BLaER1 treated with 17β-estradiol and CSF1 and Interleukin-3, amounts not matched to agents 10 nM and 100 nM (cell line): ENCODE measurements around the gene APBB2.
"Not testable (repeated sequence)": the region's sequence is repeated elsewhere in the genome, so short reads cannot be mapped to it uniquely, and the experiment has no call there.

Source experiments
- H3K27ac ChIP-seq, 11 experiments: shearing (Covaris generic); formaldehyde crosslinking; 2 replicates each; pipeline ENCODE4 v1.8.1; 2022
- H3K27me3 ChIP-seq, 11 experiments: shearing (Covaris generic); formaldehyde crosslinking; 2 replicates each; pipeline ENCODE4 v1.8.1; 2022
- H3K36me3 ChIP-seq, 11 experiments: shearing (Covaris generic); formaldehyde crosslinking; 2 replicates each; pipeline ENCODE4 v1.8.1; 2022
- H3K4me1 ChIP-seq, 10 experiments: shearing (Covaris generic); formaldehyde crosslinking; 2 replicates each; pipeline ENCODE4 v1.8.1; 2022
- H3K4me2 ChIP-seq, 11 experiments: shearing (Covaris generic); formaldehyde crosslinking; 2 replicates each; pipeline ENCODE4 v1.8.1; 2022
- H3K4me3 ChIP-seq, 10 experiments: shearing (Covaris generic); formaldehyde crosslinking; 2 replicates each; pipeline ENCODE4 v1.8.1; 2022
- H3K9ac ChIP-seq, 11 experiments: shearing (Covaris generic); formaldehyde crosslinking; 2 replicates each; pipeline ENCODE4 v1.8.1; 2022
- H3K9me3 ChIP-seq, 11 experiments: shearing (Covaris generic); formaldehyde crosslinking; replicated peaks in 1 of 11; 2 replicates each; pipeline ENCODE4 v1.8.1; 2022
- H4K20me1 ChIP-seq, 11 experiments: shearing (Covaris generic); formaldehyde crosslinking; 2 replicates each; pipeline ENCODE4 v1.8.1; 2022
- Cebpa-rat ChIP-seq, 11 experiments: shearing (Covaris generic); IDR thresholded peaks; 2 replicates each; pipeline ENCODE4 v1.8.1; 2022

The APBB2 gene

DNA sequence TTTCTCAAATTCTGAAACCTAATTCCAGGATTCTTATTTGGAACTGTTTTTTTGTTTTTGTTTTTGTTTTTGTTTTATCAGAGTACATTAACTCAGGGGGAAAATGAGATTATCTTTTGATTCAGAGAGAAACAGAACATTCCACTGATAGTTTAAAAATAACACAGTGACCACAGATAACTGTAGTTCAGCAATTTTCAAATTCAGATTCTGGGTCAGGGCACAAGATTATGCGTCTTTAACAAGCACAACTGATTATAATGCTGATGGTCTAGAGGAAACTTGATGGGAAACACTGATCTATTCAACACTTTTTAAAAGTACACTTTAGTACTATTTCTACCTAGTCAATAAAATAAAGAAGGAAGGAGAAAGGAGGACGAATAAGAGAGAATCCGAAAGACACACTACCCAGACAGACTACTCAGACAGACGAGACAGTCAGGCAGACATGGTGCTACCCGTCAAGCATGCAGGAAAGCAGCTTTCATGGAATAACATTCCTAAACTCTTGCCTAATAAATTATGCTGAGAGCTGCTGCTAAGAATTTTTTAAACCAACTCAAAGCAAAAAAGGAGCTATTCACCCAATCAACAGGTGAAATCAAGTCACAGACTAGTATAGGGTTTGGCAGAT, 59.0 kb downstream of the APBB2 start:
- Histone ChIP-seq H3K4me1 (peaks cover 0 to 28% (median 0%) of the 10 kb centered on the region in 10 experiments; a peak in 6 of 20 replicates), H3K4me3 (no peak overlapping the region), H3K9me3 (0 out of 22 replicates have a peak, but pooled peaks cover 0 to 2% (median 0%) of the 10 kb centered on the region in 11 experiments), H3K27me3 (no peaks in the 10 kb centered on the region), H3K4me2 (no peak overlapping the region), H4K20me1 (peaks cover 0 to 29% (median 0%) of the 10 kb centered on the region in 11 experiments; a peak in 5 of 22 replicates), H3K27ac (no peak overlapping the region), H3K36me3 (no peaks in the 10 kb centered on the region), H3K9ac (no peak overlapping the region)
- TF ChIP-seq Cebpa-rat (IDR thresholded peaks at IDR 0.05), result no peak

DNA sequence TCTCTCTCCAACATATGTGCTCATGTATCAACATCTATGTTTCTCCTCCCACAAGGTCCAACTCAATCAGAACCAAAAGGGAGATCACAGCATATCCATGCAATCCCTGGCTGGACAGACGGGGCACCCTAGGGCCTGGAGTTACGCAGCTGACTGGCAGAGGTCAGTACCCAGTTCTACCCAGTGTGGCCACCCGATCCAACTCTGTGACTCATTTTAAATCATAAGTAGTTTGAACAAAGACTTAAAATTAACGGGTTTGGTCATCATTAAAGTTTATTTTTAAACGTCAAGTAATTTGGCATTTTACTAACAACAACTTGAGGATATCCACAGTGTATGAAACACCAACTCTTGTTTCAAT, 59.5 kb downstream of the APBB2 start:
- peaks cover 0 to 24% (median 0%) of the 10 kb centered on the region in 11 experiments; a peak in 2 of 22 replicates for H4K20me1 ChIP-seq
- peaks cover 0 to 28% (median 0%) of the 10 kb centered on the region in 10 experiments; a peak in 6 of 20 replicates for H3K4me1 ChIP-seq
- peaks cover 0 to 4% (median 0%) of the 10 kb centered on the region in 11 experiments; a peak in 2 of 22 replicates for H3K9me3 ChIP-seq
- H3K36me3 ChIP-seq, result no peaks in the 10 kb centered on the region
- H3K4me3 ChIP-seq, result no peak overlapping the region
- no peak for TF ChIP-seq Cebpa-rat (IDR thresholded peaks at IDR 0.05)
- no peak overlapping the region for H3K9ac ChIP-seq
- no peak overlapping the region for H3K27ac ChIP-seq
- no peaks in the 10 kb centered on the region for H3K27me3 ChIP-seq
- H3K4me2 ChIP-seq, result no peak overlapping the region

DNA sequence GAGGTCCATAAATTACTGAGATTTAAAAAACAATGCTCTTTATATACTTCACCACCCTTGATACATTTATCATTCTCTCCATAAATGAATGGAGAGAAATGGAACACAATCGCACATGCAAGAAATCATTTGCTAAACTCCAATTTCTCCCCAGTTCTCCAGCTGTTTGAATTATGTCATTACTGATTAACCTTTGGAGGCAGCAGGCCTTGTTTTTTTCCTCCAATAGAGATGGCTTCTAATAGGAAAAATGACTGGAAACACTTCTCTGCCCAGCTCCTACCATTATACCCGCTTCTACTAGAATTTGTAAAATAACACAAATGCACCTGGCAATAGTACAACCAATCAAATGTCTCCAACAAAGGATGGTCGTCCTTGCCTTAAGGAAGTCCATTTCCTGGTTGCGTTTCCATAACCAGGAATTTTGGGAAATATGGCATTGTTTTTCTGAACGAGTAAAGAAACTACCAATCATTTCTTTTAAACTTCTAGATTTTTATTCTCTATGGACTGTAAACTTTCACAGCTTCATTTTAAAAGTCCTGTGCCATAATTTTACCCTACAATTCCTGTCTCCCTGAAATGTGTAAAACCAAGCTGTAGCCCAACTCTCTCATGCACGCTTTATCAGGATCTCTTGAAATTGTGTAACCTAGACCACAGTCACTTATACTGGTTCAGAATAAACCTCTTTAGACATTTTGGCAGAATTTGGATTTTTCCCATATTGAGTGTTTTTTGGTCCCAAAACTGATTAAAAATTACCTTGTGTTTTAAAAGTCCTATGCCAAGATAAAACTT, 60.1 kb downstream of the APBB2 start:
- Histone ChIP-seq H3K27ac (no peak overlapping the region), H3K9ac (no peak overlapping the region)
- no peak for TF ChIP-seq Cebpa-rat (IDR thresholded peaks at IDR 0.05)

DNA sequence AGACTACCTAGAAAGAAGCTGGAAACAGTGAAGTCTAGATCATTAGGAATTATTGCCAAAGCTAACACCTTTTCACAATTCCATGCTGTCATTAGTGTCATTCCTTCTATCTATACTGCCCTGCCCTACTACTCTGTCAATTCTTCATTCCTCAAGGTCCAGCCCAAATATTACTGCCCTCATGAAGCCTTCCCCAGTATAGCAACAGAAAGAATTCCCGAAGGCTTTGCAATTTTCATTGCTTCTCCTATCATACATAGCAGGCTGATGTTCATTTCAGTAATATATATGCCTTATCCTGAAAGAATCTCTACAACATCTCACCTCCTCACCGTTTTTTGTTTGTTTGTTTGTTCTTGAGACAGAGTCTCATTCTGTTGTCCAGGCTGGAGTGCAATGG, 63.9 kb downstream of the APBB2 start:
- Histone ChIP-seq H4K20me1 (peaks cover 0 to 18% (median 0%) of the 10 kb centered on the region in 11 experiments; a peak in 3 of 22 replicates), H3K4me2 (no peak overlapping the region), H3K9ac (no peak overlapping the region), H3K27me3 (no peaks in the 10 kb centered on the region), H3K36me3 (no peaks in the 10 kb centered on the region), H3K27ac (no peak overlapping the region), H3K4me1 (peaks cover 0 to 6% (median 0%) of the 10 kb centered on the region in 10 experiments; a peak in 4 of 20 replicates), H3K4me3 (no peak overlapping the region), H3K9me3 (peaks cover 0 to 7% (median 0%) of the 10 kb centered on the region in 11 experiments; a peak in 2 of 22 replicates)
- no peak for TF ChIP-seq Cebpa-rat (IDR thresholded peaks at IDR 0.05)

More for the DNA sequence above, 60.1 kb downstream of the APBB2 start:
- Histone ChIP-seq H3K27me3 (no peaks in the 10 kb centered on the region), H3K4me3 (no peak overlapping the region), H4K20me1 (peaks cover 0 to 21% (median 0%) of the 10 kb centered on the region in 11 experiments; a peak in 2 of 22 replicates), H3K9me3 (peaks cover 0 to 7% (median 0%) of the 10 kb centered on the region in 11 experiments; a peak in 2 of 22 replicates), H3K4me1 (peaks cover 0 to 23% (median 0%) of the 10 kb centered on the region in 10 experiments; a peak in 6 of 20 replicates), H3K4me2 (no peak overlapping the region), H3K36me3 (no peaks in the 10 kb centered on the region)

DNA sequence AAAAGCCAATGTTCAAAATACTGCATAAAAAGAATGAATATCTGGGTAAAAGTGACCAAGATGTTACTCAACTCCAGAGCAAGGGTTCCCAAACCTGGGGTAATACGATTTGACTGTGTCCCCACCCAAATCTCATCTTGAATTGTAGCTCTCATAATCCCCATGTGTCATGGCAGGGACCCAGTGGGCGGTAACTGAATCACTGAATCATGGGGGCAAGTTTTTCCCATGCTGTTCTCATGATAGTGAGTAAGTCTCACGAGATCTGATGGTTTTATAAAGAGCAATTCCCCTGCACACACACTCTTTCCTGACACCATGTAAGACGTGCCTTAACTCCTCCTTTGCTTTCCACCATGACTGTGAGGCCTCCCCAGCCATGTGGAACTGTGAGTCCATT, 64.8 kb downstream of the APBB2 start:
- H3K9me3 ChIP-seq, H3K4me2 ChIP-seq, H3K27me3 ChIP-seq, H3K4me3 ChIP-seq, H3K9ac ChIP-seq, H3K4me1 ChIP-seq, H3K27ac ChIP-seq, H3K36me3 ChIP-seq: not testable (repeated sequence)
- peaks cover 0 to 19% (median 0%) of the 10 kb centered on the region in 11 experiments; a peak in 3 of 22 replicates for H4K20me1 ChIP-seq

DNA sequence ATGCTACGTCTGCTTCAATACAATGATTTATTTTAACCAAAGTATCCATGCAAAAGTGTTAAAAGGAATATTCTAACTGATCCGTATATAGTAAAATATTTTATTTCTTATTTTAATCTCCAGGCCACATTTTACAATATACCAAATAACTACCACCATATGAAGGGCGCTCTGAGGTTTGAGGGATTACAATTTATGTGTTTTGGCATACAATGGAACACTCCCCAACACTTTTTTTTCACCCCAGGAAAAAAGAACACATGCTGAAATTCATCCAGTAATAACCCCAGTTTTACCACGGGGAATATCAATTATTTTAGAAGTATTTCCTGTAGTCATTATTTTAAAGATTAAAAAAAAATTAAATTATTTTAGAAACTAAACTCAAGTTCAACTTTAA, 65.4 kb downstream of the APBB2 start:
- Histone ChIP-seq H3K9ac (no peak overlapping the region), H3K9me3 (peaks cover 0 to 7% (median 0%) of the 10 kb centered on the region in 11 experiments; a peak in 2 of 22 replicates), H3K27me3 (no peaks in the 10 kb centered on the region), H3K4me3 (no peak overlapping the region), H4K20me1 (peaks cover 0 to 19% (median 0%) of the 10 kb centered on the region in 11 experiments; a peak in 3 of 22 replicates), H3K27ac (no peak overlapping the region), H3K4me1 (peaks cover 0 to 4% (median 0%) of the 10 kb centered on the region in 10 experiments; a peak in 4 of 20 replicates), H3K36me3 (no peaks in the 10 kb centered on the region), H3K4me2 (no peak overlapping the region)
- no peak for TF ChIP-seq Cebpa-rat (IDR thresholded peaks at IDR 0.05)

DNA sequence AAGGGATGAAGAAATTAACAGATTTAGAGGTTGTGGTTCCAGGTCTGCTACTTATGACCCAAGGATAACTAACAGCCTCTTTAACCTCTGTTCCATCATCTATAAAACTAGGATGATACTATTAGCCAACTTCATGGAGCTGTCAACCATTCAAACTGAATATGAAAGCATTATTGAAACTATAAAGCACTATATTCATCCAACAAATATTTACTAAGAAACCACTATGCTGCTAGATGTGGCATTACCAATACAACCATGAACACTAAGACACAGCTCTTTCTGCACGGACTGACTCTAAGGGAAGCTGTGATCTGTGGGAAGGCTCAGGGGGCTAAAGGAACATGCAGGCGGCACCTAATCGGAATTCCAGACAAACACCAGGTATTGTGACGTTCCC, 66.0 kb downstream of the APBB2 start:
- Histone ChIP-seq H3K27ac (no peak overlapping the region), H3K4me2 (no peak overlapping the region), H3K4me1 (peaks cover 0 to 10% (median 0%) of the 10 kb centered on the region in 10 experiments; a peak in 4 of 20 replicates), H3K27me3 (no peaks in the 10 kb centered on the region), H3K9me3 (peaks cover 0 to 7% (median 0%) of the 10 kb centered on the region in 11 experiments; a peak in 2 of 22 replicates), H3K4me3 (no peak overlapping the region), H3K36me3 (no peaks in the 10 kb centered on the region), H4K20me1 (peaks cover 0 to 19% (median 0%) of the 10 kb centered on the region in 11 experiments; a peak in 3 of 22 replicates), H3K9ac (no peak overlapping the region)
- TF ChIP-seq Cebpa-rat (IDR thresholded peaks at IDR 0.05), result no peak

DNA sequence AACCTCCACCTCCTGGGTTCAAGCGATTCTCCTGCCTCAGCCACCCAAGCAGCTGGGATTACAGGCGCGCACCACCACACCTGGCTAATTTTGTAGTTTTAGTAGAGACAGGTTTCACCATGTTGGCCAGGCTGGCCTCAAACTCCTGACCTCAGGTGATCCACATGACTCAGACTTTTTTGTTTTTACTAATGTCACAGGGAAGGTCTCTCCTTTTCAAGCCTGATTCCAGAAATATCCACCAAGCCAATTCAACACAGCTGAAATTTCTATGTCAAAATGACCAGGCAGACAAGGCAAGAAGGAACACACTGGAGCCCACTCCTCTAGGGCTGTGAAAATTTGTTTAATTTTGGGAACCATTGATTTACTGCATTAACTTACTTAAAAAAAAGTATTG, 66.8 kb downstream of the APBB2 start:
- Histone ChIP-seq H3K4me1 (peaks cover 0 to 10% (median 0%) of the 10 kb centered on the region in 10 experiments; a peak in 4 of 20 replicates), H4K20me1 (peaks cover 0 to 19% (median 0%) of the 10 kb centered on the region in 11 experiments; a peak in 3 of 22 replicates)
- H3K4me2 ChIP-seq, H3K27ac ChIP-seq, H3K36me3 ChIP-seq, H3K9ac ChIP-seq, H3K4me3 ChIP-seq, H3K27me3 ChIP-seq, H3K9me3 ChIP-seq: not testable (repeated sequence)
